CD14-positive monocyte (primary cell): Measurements from ENCODE around the gene GLP1R. TPM values are rescaled to one million over a fixed set of nuclear protein-coding genes. Genes with fewer than 3 reads are reported as not detected.

ENCODE experiments used
- DNase-seq, 3 donors: peaks; one replicate each; pipeline ENCODE4 v3.0.0-alpha.2; 2011 to 2022
- H2AFZ ChIP-seq: 2 replicates; pipeline ENCODE4 v1.6.0; 2012; ENCODE audit warnings: mild to moderate bottlenecking, low read depth, low read length, inconsistent platforms; ENCODE audit not compliant: insufficient read depth, poor library complexity, severe bottlenecking
- H3K27ac ChIP-seq, 2 donors: 1 replicate in 1 of 2; 2 replicates in 1 of 2; pipeline ENCODE4 v1.5.1; 2012 to 2013; ENCODE audit warnings: low read length in 2 of 2, control low read depth in 1 of 2, inconsistent platforms in 1 of 2, low read depth in 1 of 2, mild to moderate bottlenecking in 1 of 2
- H3K27me3 ChIP-seq, 2 donors: one replicate each; pipeline versions ENCODE4 v1.6.0 to v1.6.1; 2011 to 2013; ENCODE audit warnings: low read length in 2 of 2; ENCODE audit not compliant: control insufficient read depth in 2 of 2, insufficient read depth in 2 of 2
- H3K36me3 ChIP-seq, 2 donors: replicated peaks in 1 of 2; 1 replicate in 1 of 2; 2 replicates in 1 of 2; pipeline versions ENCODE4 v1.5.1 to v1.6.1; 2012 to 2013; ENCODE audit warnings: low read length in 2 of 2, control low read depth in 1 of 2, inconsistent platforms in 1 of 2, mild to moderate bottlenecking in 1 of 2; ENCODE audit not compliant: insufficient read depth in 2 of 2, control insufficient read depth in 1 of 2
- H3K4me1 ChIP-seq, 2 donors: 1 replicate in 1 of 2; 2 replicates in 1 of 2; pipeline versions ENCODE4 v1.5.1 to v1.6.1; 2012 to 2013; ENCODE audit warnings: low read length in 2 of 2, control low read depth in 1 of 2, inconsistent platforms in 1 of 2, mild to moderate bottlenecking in 1 of 2, moderate library complexity in 1 of 2; ENCODE audit not compliant: insufficient read depth in 2 of 2, control insufficient read depth in 1 of 2
- H3K4me2 ChIP-seq: replicated peaks from 2 replicates; pipeline ENCODE3; 2012; ENCODE audit warnings: low read length, moderate library complexity, mild to moderate bottlenecking; ENCODE audit not compliant: poor library complexity, severe bottlenecking; ENCODE audit errors: extremely low read depth
- H3K4me3 ChIP-seq, 3 experiments: fragments of 200-600 bp in 1 of 3; sonication (generic) in 1 of 3; replicated peaks in 1 of 3; 1 replicate in 2 of 3; 2 replicates in 1 of 3; pipeline ENCODE4 v1.5.1; 2011 to 2013; ENCODE audit warnings: low read length in 3 of 3, mild to moderate bottlenecking in 3 of 3, control low read depth in 2 of 3, low read depth in 2 of 3, inconsistent platforms in 1 of 3, moderate library complexity in 1 of 3
- H3K79me2 ChIP-seq: 2 replicates; pipeline ENCODE4 v1.6.0; 2012; ENCODE audit warnings: mild to moderate bottlenecking, control low read depth, inconsistent platforms, low read length, moderate library complexity; ENCODE audit not compliant: insufficient read depth
- H3K9ac ChIP-seq: 2 replicates; pipeline ENCODE4 v1.6.0; 2017; ENCODE audit warnings: low read length, mild to moderate bottlenecking; ENCODE audit not compliant: insufficient read depth, poor library complexity, severe bottlenecking
- H3K9me3 ChIP-seq, 2 donors: replicated peaks in 1 of 2; 1 replicate in 1 of 2; 2 replicates in 1 of 2; pipeline versions ENCODE4 v1.5.1 to v1.6.1; 2012 to 2013; ENCODE audit warnings: low read length in 2 of 2, control low read depth in 1 of 2; ENCODE audit not compliant: control insufficient read depth in 1 of 2, insufficient read depth in 1 of 2
- H4K20me1 ChIP-seq: 2 replicates; pipeline ENCODE4 v1.6.0; 2012; ENCODE audit warnings: mild to moderate bottlenecking, low read length, control low read depth, moderate library complexity; ENCODE audit not compliant: insufficient read depth
- H3K27ac Mint-ChIP-seq, 7 donors: one replicate each; pipeline ENCODE4 v1.8.0; 2020; ENCODE audit warnings: mild to moderate bottlenecking in 7 of 7, mixed read lengths in 7 of 7, moderate library complexity in 6 of 7, inconsistent platforms in 2 of 7
- H3K27me3 Mint-ChIP-seq, 3 donors: one replicate each; pipeline ENCODE4 v1.8.0; 2021 to 2022; ENCODE audit warnings: low read depth in 3 of 3, mild to moderate bottlenecking in 3 of 3, mixed read lengths in 3 of 3, moderate library complexity in 3 of 3, inconsistent platforms in 1 of 3
- H3K36me3 Mint-ChIP-seq, 2 donors: one replicate each; pipeline ENCODE4 v1.8.0; 2020; ENCODE audit warnings: mixed read lengths in 2 of 2, inconsistent platforms in 1 of 2, mild to moderate bottlenecking in 1 of 2
- H3K4me1 Mint-ChIP-seq: one replicate; pipeline ENCODE4 v1.8.0; 2020; ENCODE audit warnings: mild to moderate bottlenecking, mixed read lengths
- H3K4me3 Mint-ChIP-seq, 2 donors: one replicate each; pipeline ENCODE4 v1.8.0; 2020; ENCODE audit warnings: mild to moderate bottlenecking in 2 of 2, mixed read lengths in 2 of 2, moderate library complexity in 1 of 2
- H3K9me3 Mint-ChIP-seq, 7 donors: one replicate each; pipeline ENCODE4 v1.8.0; 2020 to 2022; ENCODE audit warnings: mixed read lengths in 7 of 7, mild to moderate bottlenecking in 6 of 7, moderate library complexity in 6 of 7, inconsistent platforms in 2 of 7
- CTCF ChIP-seq: fragments of 200-600 bp; IDR thresholded peaks from one replicate; pipeline ENCODE4 v1.8.0; 2022; ENCODE audit warnings: antibody characterized with exemption, mild to moderate bottlenecking
- whole genome bisulfite sequencing: methylation state at CpG from one replicate; pipeline ENCODE4 v1.1.5; 2013; ENCODE audit warnings: missing lambda C conversion rate; ENCODE audit not compliant: insufficient coverage; 5-methylcytosine and 5-hydroxymethylcytosine counted together
- intact Hi-C, 2 donors: fragments of 100-400 bp; cut with micrococcal nuclease; formaldehyde crosslinking; loops; one replicate each; pipeline versions ENCODE4 v1.15.0 to v1.15.1; 2023
- polyA plus RNA-seq, 3 donors: library from polyadenylated mRNA; depleted of rRNA in 1 of 3; unstranded in 2 of 3; stranded (reverse) in 1 of 3; fragments of 300-500 nt in 2 of 3; fragments of >200 nt in 1 of 3; fragmentation: Illumina TruSeq in 2 of 3; gene quantifications; 1 replicate in 2 of 3; 2 replicates in 1 of 3; pipeline ENCODE4 v1.2.3, GENCODE V29; 2012 to 2021

The GLP1R gene
- polyA plus RNA-seq, 3 donors: not detected

- no peak for DNase-seq
- no peaks in the 10 kb centered on the region for H3K36me3 ChIP-seq
- TF ChIP-seq CTCF: no peak
- intact Hi-C loops: no loop called here
- no peak overlapping the region for H3K4me3 ChIP-seq
- no peak overlapping the region for H3K4me2 ChIP-seq
- no peaks in the 10 kb centered on the region for H3K79me2 ChIP-seq
- H3K36me3 Mint-ChIP-seq: no peaks in the 10 kb centered on the region
- H3K9me3 ChIP-seq: no peaks in the 10 kb centered on the region
- H3K27ac Mint-ChIP-seq: no peak overlapping the region
- peaks cover 6 to 20% (median 15%) of the 10 kb centered on the region in 3 donors for H3K27me3 Mint-ChIP-seq
- no peaks in the 10 kb centered on the region for H3K27me3 ChIP-seq
- no peak overlapping the region for H2AFZ ChIP-seq
- no peaks in the 10 kb centered on the region for H3K9me3 Mint-ChIP-seq
- no peaks in the 10 kb centered on the region for H3K4me1 Mint-ChIP-seq
- no peak overlapping the region for H3K9ac ChIP-seq
- WGBS: 100% methylated on average over 2 of the region's 6 CpGs
- H3K4me1 ChIP-seq: no peaks in the 10 kb centered on the region
- no peaks in the 10 kb centered on the region for H4K20me1 ChIP-seq
- H3K27ac ChIP-seq: no peak overlapping the region
- H3K4me3 Mint-ChIP-seq: no peak overlapping the region
Measured at GRCh38 chr6:39058471-39059147, 10.0 kb downstream of the GLP1R start.

- WGBS: 68% methylated on average over 7 of the region's 14 CpGs
- no peak for TF ChIP-seq CTCF
Measured at GRCh38 chr6:39059496-39060310, 11.1 kb downstream of the GLP1R start.

More at GRCh38 chr6:39059496-39060310, 11.1 kb downstream of the GLP1R start:
- Mint-ChIP-seq H3K36me3 (no peaks in the 10 kb centered on the region), H3K4me1 (no peaks in the 10 kb centered on the region), H3K4me3 (peak overlapping the region in 1 of 2 donors; percentile 20), H3K9me3 (no peaks in the 10 kb centered on the region), H3K27me3 (peaks cover 8 to 19% (median 11%) of the 10 kb centered on the region in 3 donors), H3K27ac (peak overlapping the region in 2 of 7 donors; percentile 3 to 79)
- H3K9me3 ChIP-seq: no peaks in the 10 kb centered on the region
- no peak overlapping the region for H3K27ac ChIP-seq
- intact Hi-C loops: no loop called here
- H3K36me3 ChIP-seq: no peaks in the 10 kb centered on the region
- H3K79me2 ChIP-seq: no peaks in the 10 kb centered on the region
- no peak overlapping the region for H3K9ac ChIP-seq
- no peak overlapping the region for H3K4me3 ChIP-seq
- no peak for DNase-seq
- H3K4me2 ChIP-seq: no peak overlapping the region
- H3K4me1 ChIP-seq: no peaks in the 10 kb centered on the region
- no peak overlapping the region for H2AFZ ChIP-seq
- no peaks in the 10 kb centered on the region for H3K27me3 ChIP-seq
- no peaks in the 10 kb centered on the region for H4K20me1 ChIP-seq
